GM18498 (cell line): ENCODE data around the gene ANKRD11.

Experiments used
- ATAC-seq: cut with Tn5 transposase; IDR thresholded peaks from one replicate; pipeline ENCODE4 v1.9.1; 2021; ENCODE audit warnings: mild to moderate bottlenecking, moderate library complexity; ENCODE audit not compliant: unreplicated experiment

The ANKRD11 gene

GRCh38 chr16:89354325-89354724 is 136.0 kb downstream of the ANKRD11 start:
- ATAC-seq = no peak

- ATAC-seq = no peak
Observed at GRCh38 chr16:89352091-89352681, 138.2 kb downstream of the ANKRD11 start.

- ATAC-seq = no peak
Observed at GRCh38 chr16:89351645-89352044, 138.7 kb downstream of the ANKRD11 start.

GRCh38 chr16:89350701-89351380 is 139.5 kb downstream of the ANKRD11 start:
- no peak for ATAC-seq

- no peak for ATAC-seq
Observed at GRCh38 chr16:89349947-89350633, 140.3 kb downstream of the ANKRD11 start.

- no peak for ATAC-seq
Observed at GRCh38 chr16:89347807-89348206, 142.6 kb downstream of the ANKRD11 start.

GRCh38 chr16:89346869-89347268 is 143.5 kb downstream of the ANKRD11 start:
- no peak for ATAC-seq

- ATAC-seq = no peak
Observed at GRCh38 chr16:89345642-89346150, 144.7 kb downstream of the ANKRD11 start.

- no peak for ATAC-seq
Observed at GRCh38 chr16:89344846-89345611, 145.3 kb downstream of the ANKRD11 start.

GRCh38 chr16:89344458-89344834 is 145.9 kb downstream of the ANKRD11 start:
- ATAC-seq = no peak

GRCh38 chr16:89343501-89344457 is 146.6 kb downstream of the ANKRD11 start:
- ATAC-seq = no peak

- no peak for ATAC-seq
Observed at GRCh38 chr16:89341697-89342694, 148.4 kb downstream of the ANKRD11 start.

GRCh38 chr16:89341279-89341678 is 149.1 kb downstream of the ANKRD11 start:
- ATAC-seq = no peak

- ATAC-seq = no peak
Observed at GRCh38 chr16:89338863-89339262, 151.5 kb downstream of the ANKRD11 start.

- ATAC-seq = no peak
Observed at GRCh38 chr16:89337965-89338364, 152.4 kb downstream of the ANKRD11 start.

GRCh38 chr16:89335803-89336485 is 154.4 kb downstream of the ANKRD11 start:
- no peak for ATAC-seq

GRCh38 chr16:89334988-89335802 is 155.2 kb downstream of the ANKRD11 start:
- no peak for ATAC-seq
